AG10803 (cell line): ENCODE measurements around the gene GPR15.

Experiments
- DNase-seq: peaks from one replicate; pipeline ENCODE4 v3.0.0; 2010; ENCODE audit warnings: low read depth
- H3K4me3 ChIP-seq: 2 replicates; pipeline ENCODE4 v1.5.1; 2011; ENCODE audit warnings: mild to moderate bottlenecking, low read length, control low read depth
- CTCF ChIP-seq: conservative IDR thresholded peaks from 2 replicates; pipeline ENCODE4 v1.5.1; 2011; ENCODE audit warnings: mild to moderate bottlenecking, low read length, control low read depth, inconsistent platforms

Gene GPR15

GRCh38 chr3:98536456-98537017, 4.8 kb downstream of the GPR15 start:
- no peak overlapping the region for H3K4me3 ChIP-seq
- no peak for DNase-seq
- no peak for TF ChIP-seq CTCF

GRCh38 chr3:98540346-98540745, 8.6 kb downstream of the GPR15 start:
- no peak for DNase-seq
- no peak for TF ChIP-seq CTCF
- H3K4me3 ChIP-seq = no peak overlapping the region

DNA sequence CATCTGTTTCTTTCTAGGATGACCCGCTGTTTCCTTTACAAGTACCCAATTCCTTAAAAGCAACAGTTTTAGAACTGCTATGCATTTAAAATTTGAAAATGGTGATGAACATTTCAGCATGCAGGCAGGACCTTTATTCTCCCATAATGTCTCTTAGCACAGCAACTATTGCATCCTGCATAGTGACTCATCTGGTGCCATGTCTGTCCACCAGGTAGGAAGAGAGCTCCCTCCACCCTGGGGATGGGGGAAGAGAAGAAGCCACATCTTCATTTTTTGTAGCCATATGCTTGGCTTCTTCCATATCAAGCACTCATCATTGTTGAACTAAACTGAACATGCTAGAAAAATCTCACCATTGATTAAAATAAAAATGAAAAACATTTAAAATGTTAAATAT, 9.9 kb downstream of the GPR15 start:
- H3K4me3 ChIP-seq = no peak overlapping the region
- DNase-seq = no peak
- no peak for TF ChIP-seq CTCF

DNA sequence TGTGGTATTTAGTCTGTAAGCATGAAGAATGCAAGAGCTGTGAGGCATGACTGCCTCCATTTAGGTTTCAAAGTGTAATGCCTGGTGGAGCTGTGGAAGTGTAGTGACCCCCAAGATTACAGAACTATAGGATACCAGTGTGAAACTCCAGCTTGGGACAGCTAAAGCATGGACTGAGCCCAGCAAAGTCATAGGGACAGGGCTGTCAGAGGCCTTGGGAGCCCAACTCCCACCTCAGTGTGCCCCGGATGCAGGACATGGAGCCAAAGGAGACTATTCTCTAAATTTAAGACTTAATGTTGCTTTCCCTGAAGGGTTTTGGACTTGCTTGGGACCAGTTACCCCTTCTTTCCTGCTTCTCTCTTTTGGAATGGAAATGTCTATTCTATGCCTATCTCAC, 10.8 kb downstream of the GPR15 start:
- no peak for TF ChIP-seq CTCF
- H3K4me3 ChIP-seq = no peak overlapping the region

GRCh38 chr3:98545940-98546339, 14.2 kb downstream of the GPR15 start:
- no peak for DNase-seq
- no peak overlapping the region for H3K4me3 ChIP-seq
- no peak for TF ChIP-seq CTCF

More for the DNA sequence above, 10.8 kb downstream of the GPR15 start:
- DNase-seq = no peak

GRCh38 chr3:98548544-98548943, 16.8 kb downstream of the GPR15 start:
- no peak overlapping the region for H3K4me3 ChIP-seq
- DNase-seq = no peak
- no peak for TF ChIP-seq CTCF

- TF ChIP-seq CTCF = no peak
- H3K4me3 ChIP-seq = no peak overlapping the region
- DNase-seq = no peak
Measured at GRCh38 chr3:98550833-98551232, 19.1 kb downstream of the GPR15 start.
